ENCODE measurements around the gene RFX1.
"Not testable (repeated sequence)": the region's sequence is repeated elsewhere in the genome, so short reads cannot be mapped to it uniquely, and the experiment has no call there.

Gene RFX1

DNA sequence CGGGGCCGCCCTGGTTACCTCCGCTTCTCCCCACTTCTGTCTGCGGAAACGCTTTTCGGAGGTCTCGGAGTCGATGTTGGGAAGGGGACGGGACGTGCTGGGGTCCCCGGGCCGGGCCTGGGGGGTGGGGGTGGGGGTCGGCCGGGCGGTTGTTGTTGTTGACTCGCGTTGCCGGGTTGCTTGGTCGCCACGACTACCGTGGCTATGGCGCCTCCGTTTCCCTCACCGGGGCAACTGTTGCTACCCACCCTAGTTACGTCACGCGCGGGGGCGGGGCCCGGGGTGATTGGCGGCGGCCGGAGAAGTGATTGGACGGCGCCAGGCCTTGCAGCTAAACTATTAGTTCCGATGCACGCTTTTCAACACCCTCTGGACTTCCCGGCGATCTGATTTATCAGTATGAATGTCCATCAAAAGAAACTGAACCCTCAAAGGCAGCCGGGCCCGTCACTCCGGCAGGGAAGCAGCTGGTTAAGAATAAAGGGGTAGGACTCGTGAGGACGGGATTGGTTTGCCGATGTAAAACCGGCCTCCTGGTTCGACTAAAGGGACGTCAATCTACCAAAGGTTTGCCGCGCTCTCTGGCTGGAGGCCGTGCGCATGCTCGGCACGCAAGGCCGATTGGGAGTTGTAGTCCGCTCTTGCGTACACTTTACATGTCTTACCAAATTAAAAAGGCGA, at the start of gene RFX1:
TSS of gene RFX1 (minus strand) at position 236 of the 681 bp plus-strand sequence. CDS start 12,477 bp downstream, outside the sequence.
- peak; percentile 99 for DNase-seq

DNA sequence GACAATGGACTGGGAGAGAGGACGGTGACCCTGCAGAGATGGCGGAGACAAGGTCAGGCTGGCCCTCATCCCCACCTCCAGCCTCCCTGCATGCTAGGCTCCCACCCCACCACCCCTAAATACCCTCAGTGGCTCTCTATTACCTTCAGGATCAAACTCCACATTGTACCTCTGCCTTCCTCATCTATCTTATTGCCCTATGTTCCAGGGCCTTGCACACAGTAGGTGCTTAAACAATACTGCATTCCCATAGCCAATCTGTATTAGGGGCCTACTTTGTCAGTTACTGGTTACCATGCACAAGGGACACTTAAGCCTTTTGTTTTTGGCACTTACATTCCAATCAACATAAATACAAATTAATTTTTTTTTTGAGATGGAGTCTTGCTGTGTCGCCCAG, 49.3 kb upstream of the RFX1 start:
- DNase-seq = no peak

GRCh38 chr19:14054721-14055120, 48.6 kb upstream of the RFX1 start:
- no peak for DNase-seq

DNA sequence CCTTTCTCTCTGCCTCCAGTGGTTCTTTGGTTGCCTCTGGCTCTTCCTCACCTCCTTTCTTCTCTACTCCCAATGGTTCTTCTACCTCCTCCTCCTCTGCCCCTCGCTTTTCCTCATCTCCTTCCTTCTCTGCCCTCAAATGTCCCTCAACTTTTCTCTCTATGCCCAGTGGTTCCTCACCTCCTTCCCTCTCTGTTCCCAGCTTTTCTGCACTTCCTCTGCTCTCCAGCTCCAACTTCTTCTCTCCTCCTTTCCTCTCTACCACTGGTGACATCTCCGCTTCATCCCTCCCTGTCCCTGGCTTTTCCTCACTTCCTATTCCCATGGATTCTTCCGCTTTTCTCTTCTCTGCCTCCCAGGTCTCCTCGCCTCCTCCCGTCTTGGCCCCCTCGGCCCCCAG, 48.0 kb upstream of the RFX1 start:
- DNase-seq = no peak

- DNase-seq = no peak
Measured at GRCh38 chr19:14053500-14053899, 47.4 kb upstream of the RFX1 start.

GRCh38 chr19:14053032-14053431, 46.9 kb upstream of the RFX1 start:
- DNase-seq = no peak

GRCh38 chr19:14052470-14052869, 46.4 kb upstream of the RFX1 start:
- no peak for DNase-seq

DNA sequence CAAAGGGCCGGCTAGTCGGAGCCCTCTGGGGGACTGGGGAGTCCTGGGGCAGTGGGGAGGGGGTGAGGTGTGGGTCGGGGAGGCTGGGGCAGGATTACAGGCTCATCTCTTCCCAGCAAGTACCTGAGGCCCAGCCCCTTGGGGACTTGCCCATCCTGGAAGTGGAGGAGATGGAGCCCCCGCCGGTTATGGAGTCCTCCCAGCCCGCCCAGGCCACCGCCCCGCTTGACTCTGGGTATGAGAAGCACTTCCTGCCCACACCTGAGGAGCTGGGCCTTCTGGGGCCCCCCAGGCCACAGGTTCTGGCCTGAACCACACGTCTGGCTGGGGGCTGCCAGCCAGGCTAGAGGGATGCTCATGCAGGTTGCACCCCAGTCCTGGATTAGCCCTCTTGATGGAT, 45.9 kb upstream of the RFX1 start:
- no peak for DNase-seq

GRCh38 chr19:14050961-14051360, 44.8 kb upstream of the RFX1 start:
- DNase-seq = not testable (repeated sequence)

- no peak for DNase-seq
Measured at GRCh38 chr19:14050512-14050911, 44.4 kb upstream of the RFX1 start.

DNA sequence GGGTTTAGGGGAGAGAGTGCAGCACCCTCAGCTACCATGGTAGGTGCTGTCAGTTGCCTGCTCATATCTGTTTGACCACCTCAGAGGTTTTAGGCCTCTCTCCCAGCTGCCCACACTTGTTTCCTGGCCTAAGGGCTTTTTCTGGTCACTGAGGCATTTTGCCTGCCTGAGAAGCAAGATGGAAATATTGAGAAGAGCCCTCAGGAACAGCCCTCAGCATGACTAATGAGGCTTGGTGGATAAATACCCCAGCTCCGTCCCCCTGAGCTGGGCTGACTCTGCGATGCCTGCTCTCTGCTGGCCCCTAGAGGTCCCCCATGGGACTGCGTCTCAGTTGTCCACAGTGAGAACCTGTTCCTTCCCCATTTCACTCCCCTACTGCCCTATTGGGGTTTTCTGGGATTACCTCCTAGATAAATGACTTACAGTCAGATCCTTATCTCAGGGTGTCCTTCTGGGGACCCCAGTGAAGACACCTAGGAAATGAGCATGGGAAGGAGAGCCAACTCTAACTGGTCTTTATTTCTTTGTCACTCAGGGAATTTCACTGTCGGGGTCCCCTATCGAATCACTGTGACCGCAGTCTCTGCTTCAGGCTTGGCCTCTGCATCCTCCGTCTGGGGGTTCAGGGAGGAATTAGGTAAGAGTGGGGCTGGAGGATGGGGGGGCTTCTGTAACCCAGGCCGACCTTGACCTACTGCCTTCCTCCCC, 42.5 kb upstream of the RFX1 start:
- DNase-seq = peak; percentile 26 to 47

DNA sequence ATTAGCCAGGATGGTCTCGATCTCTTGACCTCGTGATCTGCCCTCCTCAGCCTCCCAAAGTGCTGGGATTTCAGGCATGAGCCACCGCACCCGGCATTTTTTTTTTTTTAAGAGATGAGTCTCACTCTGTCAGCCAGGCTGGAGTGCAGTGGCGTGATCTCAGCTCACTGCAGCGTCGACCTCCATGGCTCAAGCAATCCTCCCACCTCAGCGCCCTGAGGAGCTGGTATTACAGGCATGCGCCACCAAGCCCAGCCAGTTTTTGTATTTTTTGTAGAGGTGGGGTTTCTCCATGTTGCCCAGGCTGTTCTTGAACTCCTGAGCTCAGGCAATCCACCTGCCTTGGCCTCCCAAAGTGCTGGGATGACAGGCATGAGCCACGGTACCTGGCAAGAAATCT, 41.7 kb upstream of the RFX1 start:
- DNase-seq = not testable (repeated sequence)

- peak; percentile 23 to 31 for DNase-seq
Measured at GRCh38 chr19:14042659-14043608, 36.8 kb upstream of the RFX1 start.

GRCh38 chr19:14039181-14039580, 33.1 kb upstream of the RFX1 start:
- DNase-seq = no peak

GRCh38 chr19:14035706-14036105, 29.6 kb upstream of the RFX1 start:
- DNase-seq = no peak

DNA sequence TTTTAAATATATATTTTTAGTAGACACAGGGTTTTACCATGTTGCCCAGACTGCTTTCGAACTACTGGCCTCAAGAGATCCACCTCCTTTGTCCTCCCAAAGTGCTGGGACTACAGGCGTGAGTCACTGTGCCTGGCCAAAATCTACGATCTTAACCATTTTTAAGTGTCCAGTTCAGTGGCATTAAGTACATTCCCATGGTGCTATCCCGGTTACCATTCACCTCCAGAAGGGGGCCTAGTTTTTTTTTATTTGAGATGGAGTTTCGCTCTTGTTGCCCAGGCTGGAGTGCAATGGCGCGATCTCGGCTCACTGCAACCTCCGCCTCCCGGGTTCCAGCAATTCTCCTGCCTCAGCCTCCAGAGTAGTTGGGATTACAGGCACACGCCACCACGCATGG, 29.0 kb upstream of the RFX1 start:
- not testable (repeated sequence) for DNase-seq

DNA sequence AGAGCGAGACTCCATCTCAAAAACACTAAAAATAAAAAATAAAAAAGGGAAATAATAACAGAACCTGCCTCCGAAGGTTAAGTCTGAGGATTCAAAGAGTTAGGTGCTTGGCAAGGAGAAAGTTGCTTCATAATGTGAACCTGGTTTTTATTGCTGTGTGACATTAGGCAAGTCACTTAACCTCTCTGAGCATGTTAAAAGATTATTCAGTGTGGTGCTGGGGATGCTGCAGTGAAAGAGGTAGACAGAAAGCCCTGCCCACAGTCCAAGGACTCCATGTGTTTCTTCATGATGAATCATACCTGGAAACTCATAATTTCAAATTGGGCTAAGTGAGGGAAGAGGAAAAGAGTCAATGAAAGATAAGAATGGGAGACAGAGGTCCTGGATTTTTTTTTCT, 27.8 kb upstream of the RFX1 start:
- no peak for DNase-seq

DNA sequence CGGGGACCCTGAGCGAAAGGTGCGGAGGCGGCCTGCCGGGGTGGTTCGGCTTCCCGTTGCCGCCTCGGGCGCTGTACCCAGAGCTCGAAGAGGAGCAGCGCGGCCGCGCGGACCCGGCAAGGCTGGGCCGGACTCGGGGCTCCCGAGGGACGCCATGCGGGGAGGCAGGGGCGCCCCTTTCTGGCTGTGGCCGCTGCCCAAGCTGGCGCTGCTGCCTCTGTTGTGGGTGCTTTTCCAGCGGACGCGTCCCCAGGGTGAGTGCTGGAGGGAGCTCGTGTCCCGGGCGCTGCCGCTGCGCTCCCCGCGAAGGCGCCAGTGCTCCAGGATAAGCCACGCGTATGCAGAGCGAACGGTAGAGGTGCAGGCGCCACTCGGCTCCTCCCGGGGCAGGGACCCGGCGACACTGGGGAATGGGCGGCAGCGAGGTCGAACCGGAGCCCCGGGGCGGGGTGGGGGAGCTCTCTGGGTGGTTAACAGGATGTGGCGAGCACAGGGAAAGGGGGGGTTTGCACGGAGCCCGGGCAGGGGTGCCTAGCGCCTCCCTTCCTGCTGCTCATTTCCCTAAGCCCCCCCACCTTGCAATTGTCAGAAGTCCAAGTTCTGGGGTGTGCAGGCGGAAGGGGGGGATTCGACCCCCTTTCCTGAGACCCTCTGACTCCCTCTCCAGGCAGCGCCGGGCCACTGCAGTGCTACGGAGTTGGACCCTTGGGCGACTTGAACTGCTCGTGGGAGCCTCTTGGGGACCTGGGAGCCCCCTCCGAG, 25.8 kb upstream of the RFX1 start, which contains the start of gene IL27RA:
TSS of gene IL27RA (plus strand) at position 44 of the 762 bp plus-strand sequence. CDS start at position 155, 111 bp downstream.
- DNase-seq = peak; percentile 18 to 34

- DNase-seq = no peak
Measured at GRCh38 chr19:14030997-14031718, 25.0 kb upstream of the RFX1 start.

DNA sequence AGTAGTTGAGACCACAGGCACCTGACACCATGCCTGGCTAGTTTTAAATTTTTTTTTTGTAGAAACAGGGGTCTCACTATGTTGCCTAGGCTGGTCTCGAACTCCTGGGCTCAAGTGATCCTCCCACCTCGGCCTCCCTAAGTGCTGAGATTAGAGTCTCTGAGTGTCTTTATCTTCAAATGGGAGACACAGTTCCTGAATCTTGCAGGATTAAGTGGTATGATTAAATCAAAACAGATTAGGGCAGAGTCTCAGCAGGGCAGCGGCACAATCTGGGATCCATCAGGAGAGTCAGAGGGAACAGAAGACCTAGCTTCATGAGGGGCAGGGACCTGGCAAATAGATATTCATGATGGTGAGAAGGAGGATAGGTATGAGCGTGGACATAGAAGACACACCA, 22.8 kb upstream of the RFX1 start:
- no peak for DNase-seq

DNA sequence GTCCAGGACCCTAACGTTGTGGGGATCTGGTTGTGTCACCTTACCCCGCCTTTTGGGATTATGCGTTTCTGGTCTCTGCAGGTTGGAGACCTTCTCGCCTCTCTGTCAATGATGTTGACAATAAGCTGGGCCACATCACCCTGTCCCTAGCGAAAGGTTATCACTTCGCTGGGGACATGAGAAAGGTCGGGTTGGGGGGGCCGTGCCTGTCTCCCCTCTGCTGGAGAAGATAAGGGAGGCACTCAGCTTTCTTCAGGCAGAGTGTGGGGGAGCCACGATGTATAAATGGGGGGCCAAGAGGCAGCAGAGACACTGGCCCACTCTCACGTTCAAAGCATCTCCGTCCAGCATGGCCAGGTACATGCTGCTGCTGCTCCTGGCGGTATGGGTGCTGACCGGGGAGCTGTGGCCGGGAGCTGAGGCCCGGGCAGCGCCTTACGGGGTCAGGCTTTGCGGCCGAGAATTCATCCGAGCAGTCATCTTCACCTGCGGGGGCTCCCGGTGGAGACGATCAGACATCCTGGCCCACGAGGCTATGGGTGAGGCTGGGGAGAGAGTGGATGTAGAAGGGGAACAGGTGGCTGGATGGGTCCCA, 21.8 kb upstream of the RFX1 start, which contains the start of gene RLN3:
TSS of gene RLN3 (plus strand) at position 293 of the 595 bp plus-strand sequence. CDS start at position 350, 57 bp downstream.
- no peak for DNase-seq

Data from SHP77 (cell line).